Measurements from ENCODE around the gene ADGRV1. TPM values are rescaled to one million over a fixed set of nuclear protein-coding genes. Genes with fewer than 3 reads are reported as not detected.
"Not testable (repeated sequence)": the region's sequence is repeated elsewhere in the genome, so short reads cannot be mapped to it uniquely, and the experiment has no call there.

The ADGRV1 gene
- total RNA-seq, 4 donors from 2014 or later, result 2.5 to 7.5 (median 4.5) TPM

- H3K27ac ChIP-seq, result no peak overlapping the region
These were observed 452.4 kb downstream of the ADGRV1 start for GRCh38 chr5:91011029-91011428.

DNA sequence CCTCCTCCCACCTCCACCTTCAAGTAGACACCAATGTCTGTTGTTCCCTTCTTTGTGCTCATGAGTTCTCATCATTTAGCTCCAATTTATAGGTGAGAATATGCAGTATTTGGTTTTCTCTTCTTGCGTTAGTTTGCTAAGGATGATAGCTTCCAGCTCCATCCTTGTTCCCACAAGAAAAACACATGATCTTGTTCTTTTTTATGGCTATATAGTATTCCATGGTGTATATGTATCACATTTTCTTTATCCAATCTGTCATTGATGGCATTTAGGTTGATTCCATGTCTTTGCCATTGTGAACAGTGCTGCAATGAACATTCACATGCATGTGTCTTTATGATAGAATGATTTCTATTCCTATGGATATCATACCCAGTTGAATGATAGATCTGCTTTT, 454.3 kb downstream of the ADGRV1 start:
- not testable (repeated sequence) for H3K27ac ChIP-seq; H3K4me3 ChIP-seq; H3K9me3 ChIP-seq; DNase-seq (ENCODE audit: low spot score in 2 of 2); H3K36me3 ChIP-seq; H3K27me3 ChIP-seq
- H3K4me1 ChIP-seq, result peaks cover 14% of the 10 kb centered on the region
- WGBS, result 94% methylated on average over 1 of the region's 1 CpG

More at GRCh38 chr5:91011029-91011428, 452.4 kb downstream of the ADGRV1 start:
- TF ChIP-seq, protein P1, sequence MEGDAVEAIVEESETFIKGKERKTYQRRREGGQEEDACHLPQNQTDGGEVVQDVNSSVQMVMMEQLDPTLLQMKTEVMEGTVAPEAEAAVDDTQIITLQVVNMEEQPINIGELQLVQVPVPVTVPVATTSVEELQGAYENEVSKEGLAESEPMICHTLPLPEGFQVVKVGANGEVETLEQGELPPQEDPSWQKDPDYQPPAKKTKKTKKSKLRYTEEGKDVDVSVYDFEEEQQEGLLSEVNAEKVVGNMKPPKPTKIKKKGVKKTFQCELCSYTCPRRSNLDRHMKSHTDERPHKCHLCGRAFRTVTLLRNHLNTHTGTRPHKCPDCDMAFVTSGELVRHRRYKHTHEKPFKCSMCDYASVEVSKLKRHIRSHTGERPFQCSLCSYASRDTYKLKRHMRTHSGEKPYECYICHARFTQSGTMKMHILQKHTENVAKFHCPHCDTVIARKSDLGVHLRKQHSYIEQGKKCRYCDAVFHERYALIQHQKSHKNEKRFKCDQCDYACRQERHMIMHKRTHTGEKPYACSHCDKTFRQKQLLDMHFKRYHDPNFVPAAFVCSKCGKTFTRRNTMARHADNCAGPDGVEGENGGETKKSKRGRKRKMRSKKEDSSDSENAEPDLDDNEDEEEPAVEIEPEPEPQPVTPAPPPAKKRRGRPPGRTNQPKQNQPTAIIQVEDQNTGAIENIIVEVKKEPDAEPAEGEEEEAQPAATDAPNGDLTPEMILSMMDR (IDR thresholded peaks at IDR 0.05), result no peak
- TF ChIP-seq EP300 (IDR thresholded peaks at IDR 0.05) (no peak), POLR2A (IDR thresholded peaks at IDR 0.05) (no peak)
- Histone ChIP-seq H3K9me3 (no peaks in the 10 kb centered on the region), H3K4me3 (no peak overlapping the region), H3K36me3 (no peaks in the 10 kb centered on the region), H3K4me1 (no peaks in the 10 kb centered on the region), H3K27me3 (no peaks in the 10 kb centered on the region)
- DNase-seq (ENCODE audit: low spot score in 2 of 2), result no peak
- 96% methylated on average over 1 of the region's 1 CpG for WGBS

DNA sequence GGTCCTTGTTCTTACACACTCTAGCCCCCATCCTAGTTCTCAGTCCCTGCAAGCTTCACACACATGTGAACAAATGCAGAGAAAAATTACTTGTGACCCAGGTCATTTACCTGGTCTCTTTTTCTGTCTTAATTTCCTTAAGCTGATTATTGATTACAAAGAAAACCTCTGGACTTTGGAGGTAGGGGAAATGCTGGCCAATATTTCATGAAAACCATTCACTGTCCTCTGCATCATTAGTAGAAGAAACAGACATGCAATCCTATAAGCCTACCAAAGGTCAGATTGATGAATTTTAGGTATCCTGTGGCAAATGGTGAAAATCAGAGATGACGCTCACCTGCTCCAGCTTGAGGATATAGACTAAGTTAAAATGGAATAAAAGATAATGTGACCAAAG, 457.7 kb downstream of the ADGRV1 start:
- Histone ChIP-seq H3K36me3 (no peaks in the 10 kb centered on the region), H3K27ac (no peak overlapping the region), H3K4me1 (peaks cover 19% of the 10 kb centered on the region), H3K27me3 (no peaks in the 10 kb centered on the region), H3K9me3 (no peaks in the 10 kb centered on the region), H3K4me3 (no peak overlapping the region)
- TF ChIP-seq, protein P1 (IDR thresholded peaks at IDR 0.05), result no peak
- TF ChIP-seq EP300 (IDR thresholded peaks at IDR 0.05), result no peak
- no peak for TF ChIP-seq POLR2A (IDR thresholded peaks at IDR 0.05)
- TF ChIP-seq POLR2AphosphoS5 (IDR thresholded peaks at IDR 0.05), result no peak
- no peak for DNase-seq (ENCODE audit: low spot score in 2 of 2)
- 98% methylated on average over 1 of the region's 1 CpG for WGBS

GRCh38 chr5:91016954-91017700, 458.5 kb downstream of the ADGRV1 start:
- H3K36me3 ChIP-seq, result no peaks in the 10 kb centered on the region
- peaks cover 26% of the 10 kb centered on the region for H3K4me1 ChIP-seq
- TF ChIP-seq POLR2AphosphoS5 (IDR thresholded peaks at IDR 0.05), result no peak
- TF ChIP-seq POLR2A (IDR thresholded peaks at IDR 0.05), result no peak
- TF ChIP-seq, protein P1 (IDR thresholded peaks at IDR 0.05), result no peak
- TF ChIP-seq EP300 (IDR thresholded peaks at IDR 0.05), result no peak
- DNase-seq (ENCODE audit: low spot score in 2 of 2), result no peak
- H3K9me3 ChIP-seq, result no peaks in the 10 kb centered on the region
- no peak overlapping the region for H3K4me3 ChIP-seq
- no peak overlapping the region for H3K27ac ChIP-seq
- no peaks in the 10 kb centered on the region for H3K27me3 ChIP-seq
- 38% methylated on average over 4 of the region's 4 CpGs for WGBS

- H3K27ac ChIP-seq, result no peak overlapping the region
- no peak for DNase-seq (ENCODE audit: low spot score in 2 of 2)
- 58% methylated on average over 1 of the region's 1 CpG for WGBS
- TF ChIP-seq, protein P1 (IDR thresholded peaks at IDR 0.05), result no peak
- TF ChIP-seq POLR2A (IDR thresholded peaks at IDR 0.05) (no peak), POLR2AphosphoS5 (IDR thresholded peaks at IDR 0.05) (no peak), EP300 (IDR thresholded peaks at IDR 0.05) (no peak)
- H3K27me3 ChIP-seq, result no peaks in the 10 kb centered on the region
- peaks cover 34% of the 10 kb centered on the region for H3K4me1 ChIP-seq
- no peaks in the 10 kb centered on the region for H3K36me3 ChIP-seq
- H3K4me3 ChIP-seq, result no peak overlapping the region
- no peaks in the 10 kb centered on the region for H3K9me3 ChIP-seq
These were observed 459.6 kb downstream of the ADGRV1 start for GRCh38 chr5:91018200-91018599.
